H1 (cell line): Measurements from ENCODE around the gene PLA2G4E.

ENCODE experiments used
- EZH2 ChIP-seq: fragments of 200-600 bp; sonication (generic); IDR thresholded peaks from 2 replicates; pipeline ENCODE4 v1.7.1; 2012; ENCODE audit warnings: low read depth, mild to moderate bottlenecking, moderate library complexity, low read length, inconsistent platforms; ENCODE audit not compliant: severe bottlenecking
- GABPA ChIP-seq: IDR thresholded peaks from 2 replicates; pipeline ENCODE4 v1.6.1; 2011; ENCODE audit warnings: mild to moderate bottlenecking, low read length, moderate library complexity, borderline replicate concordance; ENCODE audit not compliant: insufficient read depth
- POLR2AphosphoS5 ChIP-seq: IDR thresholded peaks from 2 replicates; pipeline ENCODE4 v1.6.1; 2011; ENCODE audit warnings: low read depth, low read length
- SUZ12 ChIP-seq: fragments of 200-600 bp; sonication (generic); IDR thresholded peaks from 2 replicates; pipeline ENCODE4 v1.6.1; 2012; ENCODE audit warnings: mild to moderate bottlenecking, inconsistent platforms, low read length, moderate library complexity, mixed read lengths
- TF ChIP-seq, protein P1 (sequence below), 3 experiments: IDR thresholded peaks; 1 replicate in 2 of 3; 2 replicates in 1 of 3; pipeline versions ENCODE4 v1.5.1 to v1.6.1; 2011; ENCODE audit warnings: low read length in 3 of 3, mild to moderate bottlenecking in 3 of 3, inconsistent platforms in 2 of 3, low read depth in 1 of 3, moderate library complexity in 1 of 3; ENCODE audit not compliant: insufficient read depth in 1 of 3; ENCODE audit errors: control extremely low read depth in 1 of 3

GRCh38 chr15:41961595-41962202 is 59.1 kb downstream of the PLA2G4E start:
- no peak for TF ChIP-seq SUZ12
- no peak for TF ChIP-seq GABPA
- TF ChIP-seq EZH2, result no peak
- TF ChIP-seq, protein P1, sequence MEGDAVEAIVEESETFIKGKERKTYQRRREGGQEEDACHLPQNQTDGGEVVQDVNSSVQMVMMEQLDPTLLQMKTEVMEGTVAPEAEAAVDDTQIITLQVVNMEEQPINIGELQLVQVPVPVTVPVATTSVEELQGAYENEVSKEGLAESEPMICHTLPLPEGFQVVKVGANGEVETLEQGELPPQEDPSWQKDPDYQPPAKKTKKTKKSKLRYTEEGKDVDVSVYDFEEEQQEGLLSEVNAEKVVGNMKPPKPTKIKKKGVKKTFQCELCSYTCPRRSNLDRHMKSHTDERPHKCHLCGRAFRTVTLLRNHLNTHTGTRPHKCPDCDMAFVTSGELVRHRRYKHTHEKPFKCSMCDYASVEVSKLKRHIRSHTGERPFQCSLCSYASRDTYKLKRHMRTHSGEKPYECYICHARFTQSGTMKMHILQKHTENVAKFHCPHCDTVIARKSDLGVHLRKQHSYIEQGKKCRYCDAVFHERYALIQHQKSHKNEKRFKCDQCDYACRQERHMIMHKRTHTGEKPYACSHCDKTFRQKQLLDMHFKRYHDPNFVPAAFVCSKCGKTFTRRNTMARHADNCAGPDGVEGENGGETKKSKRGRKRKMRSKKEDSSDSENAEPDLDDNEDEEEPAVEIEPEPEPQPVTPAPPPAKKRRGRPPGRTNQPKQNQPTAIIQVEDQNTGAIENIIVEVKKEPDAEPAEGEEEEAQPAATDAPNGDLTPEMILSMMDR (IDR thresholded peaks at IDR 0.05; ENCODE audit: control extremely low read depth in 1 of 3, insufficient read depth in 1 of 3, low read depth in 1 of 3, low read length in 3 of 3), result no peak
- no peak for TF ChIP-seq POLR2AphosphoS5
